ENCODE measurements around the gene ZNF652.
"Not testable (repeated sequence)": the region's sequence is repeated elsewhere in the genome, so short reads cannot be mapped to it uniquely, and the experiment has no call there.

The ZNF652 gene

DNA sequence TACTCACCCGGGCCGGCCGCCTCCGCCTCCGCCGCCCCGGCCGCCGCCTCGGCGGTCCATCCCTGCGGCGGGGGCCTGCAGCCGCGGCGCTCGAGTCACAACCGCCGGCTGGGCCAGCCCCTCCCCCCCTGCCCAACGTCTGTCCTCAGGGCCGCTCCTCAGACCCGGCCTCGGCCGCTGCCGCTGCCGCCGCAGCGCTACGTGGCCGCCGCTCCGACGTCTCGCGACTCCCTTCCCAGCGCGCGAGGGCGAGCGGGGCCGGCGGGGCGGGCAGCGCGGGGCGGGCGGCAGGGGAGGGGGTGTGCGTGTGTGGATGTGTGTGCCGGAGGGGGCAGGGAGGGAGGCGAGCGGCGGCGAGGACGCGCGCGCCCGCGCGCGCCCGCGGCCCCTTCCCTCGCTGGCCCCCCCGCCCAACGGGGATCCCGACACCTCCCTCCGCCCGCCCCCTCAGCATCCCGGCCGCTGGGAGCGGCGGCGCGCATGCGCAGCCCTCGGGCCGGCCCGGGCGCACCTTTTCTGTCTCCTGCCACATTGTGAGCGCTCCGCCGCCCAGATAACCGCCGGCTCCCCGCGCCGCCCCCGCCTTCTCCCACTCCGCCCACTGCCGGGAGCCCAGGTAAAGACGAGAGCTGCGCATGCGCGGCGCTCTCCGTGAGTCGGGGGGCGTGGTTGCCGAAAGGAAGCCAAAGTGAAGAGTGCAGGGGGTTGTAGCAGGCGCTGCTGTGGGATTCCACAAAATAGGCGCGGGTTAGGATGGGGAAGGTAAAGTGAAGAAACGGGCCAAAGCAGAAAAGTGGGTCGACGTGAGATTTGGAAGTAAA, at the start of gene ZNF652:
Gene ZNF652, minus strand, starts transcription at position 349 of the 821 bp plus-strand sequence. CDS start 44,525 bp downstream, outside the sequence.
- peak; percentile 96 to 99 for DNase-seq

DNA sequence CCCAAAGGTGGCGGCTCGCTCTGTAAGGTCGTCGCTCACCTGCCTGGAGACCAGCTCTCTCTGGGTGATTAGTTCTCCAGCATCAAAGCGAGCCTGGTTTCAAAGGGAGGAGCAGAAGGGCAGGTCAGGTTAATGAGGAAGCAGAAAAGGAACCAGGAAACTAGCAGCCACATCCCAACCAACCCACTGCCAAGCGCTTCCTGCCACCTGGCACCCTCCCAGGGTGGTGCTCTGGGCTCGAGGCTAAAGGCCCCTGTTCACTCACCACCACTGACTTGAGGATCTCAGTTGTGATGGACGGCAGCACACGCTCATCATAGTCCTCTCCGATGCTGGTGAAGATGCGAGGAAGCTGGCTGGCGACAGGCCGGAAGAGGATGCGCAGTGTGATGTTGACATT, 47.0 kb upstream of the ZNF652 start:
- DNase-seq: no peak

- peak; percentile 49 to 87 for DNase-seq
Measured at GRCh38 chr17:49407981-49408501, 46.0 kb upstream of the ZNF652 start.

DNA sequence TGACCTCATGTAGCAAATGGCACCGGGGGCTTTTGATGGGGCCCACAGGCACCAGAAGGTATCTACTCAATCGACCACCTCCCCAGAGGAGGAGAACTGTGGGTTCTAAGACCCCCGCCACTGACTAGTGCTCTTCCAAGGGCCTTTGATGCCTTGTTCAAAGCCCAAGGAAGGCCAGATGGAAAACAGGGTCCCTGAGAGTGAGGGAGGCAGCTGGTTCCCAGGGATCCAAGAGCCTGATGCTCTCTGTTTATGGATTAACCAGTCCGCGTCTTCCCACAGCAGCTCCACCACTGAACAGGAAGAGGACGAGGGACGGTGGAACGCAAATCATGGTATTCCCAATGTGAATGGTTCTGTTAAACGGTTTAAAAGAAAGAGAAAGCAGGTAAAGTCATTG, 45.0 kb upstream of the ZNF652 start:
- DNase-seq: no peak

DNA sequence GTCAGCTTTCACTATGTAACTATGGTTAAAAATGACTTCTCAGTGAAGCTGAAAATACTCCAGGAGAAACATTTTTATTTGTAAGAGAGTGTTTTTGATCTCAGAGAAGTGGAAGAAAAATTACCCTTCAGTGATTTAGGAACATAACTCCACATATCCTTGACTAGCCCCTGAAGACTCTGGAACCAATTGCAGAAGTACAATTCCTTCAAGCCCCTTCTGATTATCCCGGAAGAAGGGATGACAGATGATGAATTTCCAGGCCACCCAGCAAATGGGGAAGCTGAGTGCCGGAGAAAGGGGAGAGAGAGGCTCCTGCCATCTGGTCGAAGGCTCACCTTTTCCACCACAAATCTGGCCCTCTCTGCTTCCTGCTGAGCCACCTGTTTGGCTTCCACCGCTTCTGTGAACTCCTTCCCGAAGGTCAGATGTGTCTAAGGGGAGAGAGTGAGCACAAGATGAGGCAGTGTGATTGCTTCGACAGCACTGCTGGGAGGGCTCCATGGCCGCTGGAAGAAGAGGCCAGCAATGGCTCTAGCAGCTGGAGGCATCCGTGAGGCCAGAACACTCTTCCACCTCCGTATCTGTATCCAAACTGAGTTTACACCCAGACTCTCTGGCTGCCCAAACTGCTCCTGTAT, 44.5 kb upstream of the ZNF652 start:
- no peak for DNase-seq

DNA sequence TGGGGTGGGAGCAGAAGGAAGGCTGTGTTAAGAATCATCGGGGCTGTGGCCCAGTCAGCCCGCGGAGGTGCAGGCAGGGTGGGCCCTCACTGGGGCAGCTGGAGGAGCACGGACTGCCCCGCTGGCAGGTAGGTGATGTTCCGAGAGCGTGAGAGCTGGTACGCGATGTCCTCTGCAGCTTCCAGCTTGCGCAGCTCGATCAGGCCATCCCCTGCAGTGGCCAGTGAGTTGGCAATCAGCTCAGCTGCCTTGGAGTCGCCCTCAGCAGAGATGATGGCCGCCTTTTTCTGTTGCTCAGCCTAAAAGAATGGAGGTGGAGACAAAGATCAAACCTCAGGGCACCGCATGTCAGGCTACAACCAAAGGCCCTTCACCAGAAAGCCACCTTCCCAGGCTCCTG, 42.9 kb upstream of the ZNF652 start:
- DNase-seq: no peak

GRCh38 chr17:49404361-49404760, 42.3 kb upstream of the ZNF652 start:
- DNase-seq: no peak

DNA sequence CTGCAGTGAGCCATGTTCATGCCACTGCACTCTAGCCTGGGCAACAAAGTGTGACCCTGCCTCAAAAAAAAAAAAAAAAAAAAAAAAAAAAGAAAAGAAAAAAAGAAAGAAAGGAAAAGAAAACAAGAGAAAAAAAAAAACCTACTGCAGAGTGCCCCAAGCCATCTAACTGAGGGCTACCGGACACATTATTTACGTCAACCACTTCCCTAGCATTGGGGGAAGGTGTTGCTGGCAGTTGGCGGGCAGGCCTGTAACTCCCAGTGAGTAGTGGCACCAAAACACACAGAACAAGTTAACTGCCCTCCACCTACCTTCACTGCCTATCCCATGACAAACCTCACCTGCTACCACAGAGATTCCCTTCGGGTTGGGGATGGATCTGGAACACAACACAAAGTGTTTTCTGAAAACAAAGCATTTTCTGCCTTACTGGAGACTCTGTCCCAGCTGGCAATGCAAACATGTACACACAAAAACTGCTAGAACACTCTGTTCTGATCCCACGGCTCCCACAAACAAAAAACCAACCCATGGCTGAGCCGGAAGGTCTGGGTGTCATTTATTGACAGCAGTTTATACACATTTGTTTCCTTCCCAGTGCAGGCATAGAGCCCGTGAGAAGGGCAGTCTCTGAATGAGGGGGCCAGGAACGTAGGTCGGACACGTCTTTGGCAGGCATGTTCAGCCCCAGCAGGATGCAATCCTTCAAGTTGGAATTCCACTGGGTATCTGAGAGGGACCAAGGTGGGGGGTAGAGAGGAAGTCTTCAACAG, 41.7 kb upstream of the ZNF652 start:
- no peak for DNase-seq

DNA sequence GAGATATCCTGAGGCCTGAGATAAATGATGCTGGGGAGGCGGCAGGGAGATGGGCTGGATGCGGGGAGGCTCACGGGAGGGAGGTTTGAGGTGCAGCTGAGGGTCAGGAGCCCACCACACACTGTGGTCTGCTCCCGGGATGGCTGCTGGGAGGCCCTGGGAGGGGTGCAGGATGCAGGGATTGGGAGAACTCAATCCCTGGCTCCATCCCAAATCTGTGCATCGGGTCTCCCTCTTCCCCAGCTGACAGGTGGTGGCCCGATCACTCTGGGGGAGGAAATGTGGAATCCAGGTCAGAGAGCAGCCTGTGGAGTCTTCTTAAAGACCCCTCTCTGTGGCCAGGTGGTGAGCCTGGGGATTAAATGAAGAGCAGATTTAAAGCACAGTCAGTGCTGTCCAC, 40.7 kb upstream of the ZNF652 start:
- DNase-seq: no peak

GRCh38 chr17:49401971-49402611, 40.0 kb upstream of the ZNF652 start:
- no peak for DNase-seq

GRCh38 chr17:49399995-49400394, 37.9 kb upstream of the ZNF652 start:
- no peak for DNase-seq

GRCh38 chr17:49397586-49397985, 35.5 kb upstream of the ZNF652 start:
- DNase-seq: no peak

GRCh38 chr17:49393491-49394255, 31.6 kb upstream of the ZNF652 start:
- DNase-seq: no peak

DNA sequence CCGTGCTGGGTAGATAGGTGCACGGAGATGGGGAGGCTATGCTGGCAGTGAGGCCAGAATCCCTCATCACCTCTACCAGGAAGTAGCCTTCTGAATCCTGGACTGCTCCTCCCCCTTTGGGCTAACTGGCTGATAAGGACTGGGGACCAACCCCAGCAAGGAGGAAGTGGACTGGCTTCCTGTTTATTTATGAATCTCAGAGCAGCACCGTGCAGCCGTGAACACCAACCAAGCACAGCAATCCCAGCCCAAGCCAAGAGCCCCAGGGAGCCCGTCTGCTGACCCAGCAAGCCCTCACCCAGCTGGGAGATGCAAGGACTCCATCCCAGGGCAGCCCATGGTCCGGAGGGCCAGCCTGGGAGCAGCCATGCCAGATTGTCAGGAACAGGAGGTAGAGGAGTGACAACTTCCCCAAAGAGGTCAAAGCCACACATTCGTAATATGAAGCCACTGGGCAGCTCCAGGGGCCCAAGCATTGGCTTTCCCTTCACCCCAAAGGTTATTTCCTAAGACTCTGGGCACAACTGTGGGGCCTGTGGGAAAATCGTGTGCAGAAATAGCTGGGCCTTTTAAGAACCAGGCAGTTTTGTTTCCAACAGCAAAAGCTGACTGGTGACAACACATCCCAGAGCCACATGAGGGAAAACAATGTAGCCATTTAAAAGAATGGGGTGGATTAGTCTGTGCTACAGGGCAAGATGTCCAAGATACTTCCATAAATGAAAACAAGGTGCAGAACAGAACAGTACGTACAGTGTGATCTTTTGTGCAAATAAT, 28.7 kb upstream of the ZNF652 start:
- DNase-seq: no peak

- DNase-seq: not testable (repeated sequence)
Measured at GRCh38 chr17:49389514-49390347, 27.7 kb upstream of the ZNF652 start.

DNA sequence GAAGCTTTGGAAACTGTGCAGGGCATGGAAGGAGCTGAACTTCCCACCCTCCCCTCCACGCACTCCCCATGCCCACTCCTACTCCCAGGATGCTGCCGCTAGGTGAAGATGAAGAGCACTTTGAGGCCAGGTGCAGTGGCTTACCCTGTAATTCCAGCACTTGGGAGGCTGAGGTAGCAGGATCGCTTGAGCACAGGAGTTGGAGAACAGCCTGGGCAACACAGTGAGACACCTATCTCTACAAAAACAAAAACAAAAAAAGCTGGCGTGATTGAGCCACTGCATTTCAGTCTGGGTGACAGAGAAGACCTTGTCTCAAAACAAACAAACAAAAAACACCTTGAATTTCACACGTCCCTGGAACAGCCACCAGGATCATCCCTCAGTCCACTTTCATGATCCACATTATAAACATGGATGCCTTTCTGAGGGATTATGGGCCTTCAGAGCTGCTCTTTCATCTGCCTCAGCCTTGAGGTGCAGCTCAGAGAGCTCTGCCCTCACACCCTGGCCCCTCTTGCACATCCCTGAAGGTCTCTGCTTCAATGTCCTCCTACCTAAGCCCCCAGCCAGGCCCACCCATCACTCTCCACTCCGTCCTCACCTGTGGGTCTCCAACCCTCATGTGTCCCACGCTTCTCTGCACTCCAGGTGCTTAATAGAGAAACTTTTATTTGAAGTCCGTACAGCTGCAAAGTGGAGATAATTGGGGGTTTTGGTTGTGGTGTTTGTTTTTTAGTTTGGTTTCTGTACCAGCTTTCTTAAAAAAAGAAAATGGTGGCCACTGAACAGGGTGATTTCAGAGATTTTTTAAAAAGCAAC, 26.9 kb upstream of the ZNF652 start:
- DNase-seq: no peak

GRCh38 chr17:49388290-49388640, 26.2 kb upstream of the ZNF652 start:
- DNase-seq: no peak

DNA sequence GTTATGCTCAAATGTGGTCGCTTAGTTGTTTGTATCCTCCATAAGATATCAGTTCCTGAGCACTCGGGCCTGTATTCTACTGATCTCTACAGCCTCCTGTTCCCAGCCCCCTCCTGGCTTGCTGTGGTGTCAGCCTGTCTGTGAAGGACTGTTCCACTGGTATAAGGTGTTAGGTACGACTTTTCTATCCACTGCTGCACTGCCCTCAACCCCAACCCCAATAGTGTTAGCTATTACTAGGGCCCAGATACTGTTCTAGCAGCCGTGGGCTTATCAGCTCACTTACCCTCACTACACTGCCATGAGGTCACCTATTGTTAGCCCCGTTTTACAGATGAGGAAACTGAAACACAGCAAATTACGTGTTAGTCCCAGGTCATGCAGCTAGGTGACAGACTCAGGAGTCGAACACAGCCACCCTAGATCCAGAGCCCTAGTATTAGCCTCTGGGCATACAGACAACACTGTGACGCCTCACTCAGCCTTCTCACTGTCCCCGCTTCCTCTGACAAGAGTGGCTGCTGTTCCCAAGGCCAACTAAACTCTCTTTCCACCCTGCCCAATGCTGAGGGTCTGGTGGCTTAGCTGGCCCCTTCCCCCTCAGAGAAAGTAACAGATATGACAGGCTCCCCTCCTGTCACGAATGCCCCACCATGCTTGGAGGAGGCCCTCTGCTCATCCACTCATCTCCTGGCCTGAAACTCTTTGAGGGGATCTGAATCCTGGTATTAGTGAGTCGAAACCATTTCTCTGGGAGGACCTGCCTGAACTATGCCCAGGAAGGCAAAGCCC, 25.6 kb upstream of the ZNF652 start:
- no peak for DNase-seq

GRCh38 chr17:49386373-49386772, 24.3 kb upstream of the ZNF652 start:
- no peak for DNase-seq

All from NCI-H526 (cell line).